Choroid plexus epithelial cell (primary cell): Measurements from ENCODE around the gene RHD.
A peak's percentile ranks its signal among the peaks of the same experiment; 100 is the strongest.
"Not testable (repeated sequence)": the region's sequence is repeated elsewhere in the genome, so short reads cannot be mapped to it uniquely, and the experiment has no call there.

Source experiments
- DNase-seq: peaks from one replicate; pipeline ENCODE4 v3.0.0-alpha.2; 2010; ENCODE audit warnings: low read depth
- H3K4me3 ChIP-seq: 2 replicates; pipeline ENCODE4 v1.5.1; 2011; ENCODE audit warnings: low read depth, mild to moderate bottlenecking, control low read depth, low read length, moderate library complexity
- TF ChIP-seq, protein P1 (sequence below): conservative IDR thresholded peaks from 2 replicates; pipeline ENCODE4 v1.5.1; 2011; ENCODE audit warnings: low read depth, mild to moderate bottlenecking, control low read depth, inconsistent platforms, low read length, moderate library complexity

RHD gene

DNA sequence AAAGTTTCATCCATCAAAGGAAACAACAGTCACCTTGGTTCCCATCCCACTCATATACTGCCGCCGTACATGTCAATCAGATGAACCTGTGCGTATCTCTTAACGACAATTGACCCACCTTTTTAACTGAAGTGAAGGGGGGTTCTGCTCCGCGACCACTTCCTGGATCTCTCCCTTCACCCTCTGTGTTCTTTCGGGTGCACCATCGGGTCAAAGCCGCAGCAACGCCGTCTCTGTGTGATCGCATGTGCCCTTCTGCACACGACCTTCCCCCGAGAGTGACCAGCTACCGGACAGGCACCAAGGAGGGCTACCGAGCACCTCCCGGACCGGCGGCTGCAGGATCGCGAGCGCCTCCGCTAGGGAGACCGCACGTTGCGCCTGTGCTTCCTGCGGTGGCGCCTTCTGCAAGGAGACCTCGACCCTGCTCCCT is 64.6 kb downstream of the RHD start:
- not testable (repeated sequence) for DNase-seq
- TF ChIP-seq, protein P1, sequence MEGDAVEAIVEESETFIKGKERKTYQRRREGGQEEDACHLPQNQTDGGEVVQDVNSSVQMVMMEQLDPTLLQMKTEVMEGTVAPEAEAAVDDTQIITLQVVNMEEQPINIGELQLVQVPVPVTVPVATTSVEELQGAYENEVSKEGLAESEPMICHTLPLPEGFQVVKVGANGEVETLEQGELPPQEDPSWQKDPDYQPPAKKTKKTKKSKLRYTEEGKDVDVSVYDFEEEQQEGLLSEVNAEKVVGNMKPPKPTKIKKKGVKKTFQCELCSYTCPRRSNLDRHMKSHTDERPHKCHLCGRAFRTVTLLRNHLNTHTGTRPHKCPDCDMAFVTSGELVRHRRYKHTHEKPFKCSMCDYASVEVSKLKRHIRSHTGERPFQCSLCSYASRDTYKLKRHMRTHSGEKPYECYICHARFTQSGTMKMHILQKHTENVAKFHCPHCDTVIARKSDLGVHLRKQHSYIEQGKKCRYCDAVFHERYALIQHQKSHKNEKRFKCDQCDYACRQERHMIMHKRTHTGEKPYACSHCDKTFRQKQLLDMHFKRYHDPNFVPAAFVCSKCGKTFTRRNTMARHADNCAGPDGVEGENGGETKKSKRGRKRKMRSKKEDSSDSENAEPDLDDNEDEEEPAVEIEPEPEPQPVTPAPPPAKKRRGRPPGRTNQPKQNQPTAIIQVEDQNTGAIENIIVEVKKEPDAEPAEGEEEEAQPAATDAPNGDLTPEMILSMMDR = peak; percentile 21
- peak overlapping the region; percentile 59 for H3K4me3 ChIP-seq

DNA sequence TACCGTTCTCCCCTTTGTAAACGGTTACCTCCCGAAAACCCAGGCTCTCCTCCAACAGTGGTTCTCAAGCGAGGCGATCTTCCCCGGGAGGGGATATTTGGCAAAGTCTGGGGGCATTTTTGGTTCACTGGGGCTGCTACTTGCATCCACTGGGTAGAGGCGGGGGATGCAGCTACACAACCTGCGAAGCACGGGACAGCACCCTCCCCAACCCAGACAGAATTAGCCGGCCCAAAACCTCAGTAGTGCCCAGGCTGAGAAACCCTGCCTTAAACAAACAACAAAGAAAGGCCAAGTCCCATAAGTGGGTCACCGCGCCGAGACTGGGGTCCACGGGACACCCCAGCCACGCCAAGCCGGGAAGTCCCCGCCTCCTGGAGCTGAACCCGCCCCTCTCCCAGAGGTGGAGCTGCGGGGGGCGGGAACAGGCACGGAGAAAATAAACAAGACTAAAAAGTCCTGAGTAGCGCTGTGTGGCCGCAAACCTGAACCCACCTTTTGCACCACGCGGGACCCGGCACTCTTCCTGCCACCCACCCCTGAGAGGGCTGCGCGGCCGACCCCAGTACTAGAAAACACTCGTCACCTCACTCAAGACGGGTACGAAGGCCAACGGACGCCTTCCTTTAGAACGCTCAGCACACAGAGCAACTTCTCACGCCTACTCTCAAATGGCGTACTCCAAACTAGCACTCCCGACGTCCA is 65.3 kb downstream of the RHD start:
- not testable (repeated sequence) for DNase-seq
- peak overlapping the region; percentile 63 for H3K4me3 ChIP-seq

DNA sequence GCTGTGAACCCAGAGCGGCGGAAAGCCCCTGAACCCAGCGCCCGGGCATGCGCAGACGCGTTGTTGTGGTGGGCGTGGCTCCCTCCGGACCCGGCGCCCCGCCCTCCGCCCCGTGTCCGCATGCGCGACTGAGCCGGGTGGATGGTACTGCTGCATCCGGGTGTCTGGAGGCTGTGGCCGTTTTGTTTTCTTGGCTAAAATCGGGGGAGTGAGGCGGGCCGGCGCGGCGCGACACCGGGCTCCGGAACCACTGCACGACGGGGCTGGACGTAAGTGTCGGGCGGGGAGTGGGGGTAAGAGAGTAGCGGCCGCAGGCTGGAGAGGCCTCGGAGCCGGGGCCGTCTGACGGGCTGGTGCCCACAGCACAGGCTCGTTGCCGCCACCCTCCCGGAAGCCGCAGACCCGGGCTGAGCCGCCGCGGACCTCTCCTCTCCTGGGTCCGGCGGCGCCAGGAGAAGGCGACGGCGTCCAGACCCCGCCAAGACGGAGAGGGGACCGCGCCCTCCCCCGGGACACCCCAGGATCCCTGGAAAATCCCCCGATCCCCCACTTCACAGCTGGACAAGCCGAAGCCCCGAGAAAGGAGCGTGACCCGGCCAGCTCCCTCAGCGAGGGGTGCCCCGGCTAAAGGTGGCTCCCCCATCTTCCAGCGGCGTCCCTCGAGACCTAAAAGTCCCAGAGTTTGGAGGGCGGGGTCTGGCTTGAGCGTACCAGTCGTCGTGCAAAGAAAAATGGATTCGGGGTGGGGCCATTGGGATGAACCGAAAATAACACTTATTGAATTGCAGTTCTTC is 66.1 kb downstream of the RHD start, which contains the start of gene TMEM50A:
Gene TMEM50A, plus strand, starts transcription at position 147 of the 794 bp plus-strand sequence. CDS start 2,153 bp downstream, outside the sequence.
- DNase-seq = peak; percentile 85
- TF ChIP-seq, protein P1 = no peak

DNA sequence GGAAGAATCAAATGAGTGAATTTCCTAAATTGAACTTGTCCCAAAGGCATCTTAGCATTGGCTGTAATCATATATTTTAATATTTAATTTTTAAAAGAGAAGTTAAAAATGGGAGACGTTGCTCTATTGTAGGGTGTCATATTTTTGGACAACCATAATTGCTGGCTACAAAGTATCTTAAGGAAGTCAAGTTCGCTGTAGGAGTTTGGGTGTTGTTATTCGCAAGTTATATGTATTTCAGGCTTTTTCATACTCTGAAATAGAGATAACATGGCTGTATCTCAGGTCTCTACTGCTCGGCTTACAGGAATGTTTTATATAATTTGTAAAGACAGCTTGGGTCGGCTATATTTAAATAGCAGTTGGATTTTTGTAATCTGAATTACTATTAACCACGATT is 66.7 kb downstream of the RHD start:
- TF ChIP-seq, protein P1 = no peak
- no peak for DNase-seq
- H3K4me3 ChIP-seq = peak overlapping the region; percentile 97

More for the DNA sequence above, 66.1 kb downstream of the RHD start, which contains the start of gene TMEM50A:
- H3K4me3 ChIP-seq = peak within 1 kb of the TSS; percentile 97

DNA sequence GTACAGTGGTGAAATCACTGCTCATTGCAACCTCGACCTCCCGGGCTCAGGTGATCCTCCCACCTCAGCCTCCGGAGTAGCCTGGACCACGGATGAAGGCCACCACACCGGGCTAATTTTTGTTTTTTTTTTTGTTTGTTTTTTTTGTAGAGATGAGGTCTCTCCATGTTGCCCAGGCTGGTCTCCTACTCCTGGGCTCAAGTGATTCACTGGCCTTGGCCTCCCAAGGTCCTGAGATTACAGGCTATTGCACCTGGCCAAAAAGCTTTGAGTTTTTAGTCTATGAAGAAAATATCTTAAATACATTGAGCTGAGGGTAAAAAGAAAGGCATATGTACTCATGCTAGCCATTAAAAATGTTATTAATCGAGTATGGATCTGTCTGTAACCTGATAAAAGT is 69.4 kb downstream of the RHD start:
- no peak overlapping the region for H3K4me3 ChIP-seq
- no peak for DNase-seq
- TF ChIP-seq, protein P1 = no peak

DNA sequence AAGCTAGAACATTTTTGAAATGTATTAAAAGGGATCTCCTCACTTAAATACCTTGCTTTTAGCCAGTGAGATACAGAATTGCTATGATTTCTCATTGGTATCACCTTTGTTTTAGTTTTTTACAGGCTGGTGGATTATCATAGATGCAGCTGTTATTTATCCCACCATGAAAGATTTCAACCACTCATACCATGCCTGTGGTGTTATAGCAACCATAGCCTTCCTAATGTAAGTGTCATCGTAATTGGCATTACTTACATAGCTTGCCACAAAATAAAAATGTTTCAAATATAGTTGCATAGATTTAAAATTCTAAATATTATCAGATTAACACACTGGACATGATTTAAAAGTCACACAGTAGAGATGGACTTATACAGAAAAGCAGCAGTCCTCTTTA is 70.5 kb downstream of the RHD start:
- no peak overlapping the region for H3K4me3 ChIP-seq
- no peak for DNase-seq
- TF ChIP-seq, protein P1 = no peak

DNA sequence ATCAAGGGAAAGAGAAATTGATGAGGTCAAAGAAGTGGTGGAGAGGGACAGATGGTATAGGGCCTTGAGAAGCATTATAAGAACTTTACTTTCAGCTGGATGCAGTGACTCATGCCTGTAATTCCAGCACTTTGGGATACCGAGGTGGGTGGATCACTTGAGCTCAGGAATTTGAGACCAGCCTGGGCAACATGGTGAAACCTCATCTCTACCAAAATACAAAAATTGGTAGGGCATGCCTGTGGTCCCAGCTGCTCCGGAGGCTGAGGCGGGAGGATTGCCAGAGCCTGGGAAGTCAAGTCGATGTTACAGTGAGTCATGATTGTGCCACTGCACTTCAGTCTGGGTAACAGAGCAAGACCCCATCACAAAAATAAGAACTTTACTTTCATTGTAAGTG is 71.6 kb downstream of the RHD start:
- peak; percentile 64 for DNase-seq
- TF ChIP-seq, protein P1 = no peak
- H3K4me3 ChIP-seq = no peak overlapping the region
